ENCODE measurements around the gene MCRIP1. TPM values are rescaled to one million over a fixed set of nuclear protein-coding genes. Genes with fewer than 3 reads are reported as not detected.

Gene MCRIP1
- total RNA-seq, 2 donors from 2014 or later: 97.6 to 101 TPM

Other genes starting within 250 kb of the MCRIP1 start
- gene NPLOC4, start 196.2 kb downstream of the MCRIP1 start, total RNA-seq: 10 to 100 TPM; 77.7 to 87.3 TPM
- under 1 TPM; 0.14 to 0.51 TPM for gene TSPAN10, start 196.1 kb downstream of the MCRIP1 start, total RNA-seq
- gene PDE6G, start 176.7 kb downstream of the MCRIP1 start, total RNA-seq: not detected
- 10 to 100 TPM; 18.0 to 21.2 TPM for gene OXLD1, start 166.7 kb downstream of the MCRIP1 start, total RNA-seq
- 1 to 10 TPM; 8.5 to 9.9 TPM for gene CCDC137, start 166.6 kb downstream of the MCRIP1 start, total RNA-seq
- gene ARL16, start 149.5 kb downstream of the MCRIP1 start, total RNA-seq: 10 to 100 TPM; 20.0 to 26.7 TPM
- 10 to 100 TPM; 81.6 to 90.7 TPM for gene HGS, start 149.3 kb downstream of the MCRIP1 start, total RNA-seq
- gene MRPL12, start 129.9 kb downstream of the MCRIP1 start, total RNA-seq: 10 to 100 TPM; 31.8 to 36.8 TPM
- gene SLC25A10, start 121.0 kb downstream of the MCRIP1 start, total RNA-seq: 1 to 10 TPM; 1.9 to 2.3 TPM
- gene GCGR, start 29.1 kb downstream of the MCRIP1 start, total RNA-seq: not detected
- not detected for gene PPP1R27, start 1.8 kb upstream of the MCRIP1 start, total RNA-seq
- gene P4HB, start 27.2 kb upstream of the MCRIP1 start, total RNA-seq: 100 to 1,000 TPM; 339 to 482 TPM
- 100 to 1,000 TPM; 375 to 421 TPM for gene ARHGDIA, start 38.0 kb upstream of the MCRIP1 start, total RNA-seq
- 10 to 100 TPM; 34.3 to 36.3 TPM for gene ALYREF, start 58.3 kb upstream of the MCRIP1 start, total RNA-seq
- 10 to 100 TPM; 73.3 to 84.8 TPM for gene ANAPC11, start 58.4 kb upstream of the MCRIP1 start, total RNA-seq
- under 1 TPM; 0.29 to 0.46 TPM for gene NPB, start 68.9 kb upstream of the MCRIP1 start, total RNA-seq
- 10 to 100 TPM in 1 of 2 donors, 1 to 10 TPM in 1; 8.7 to 14.9 TPM for gene PCYT2, start 78.1 kb upstream of the MCRIP1 start, total RNA-seq
- 10 to 100 TPM; 11.8 to 13.1 TPM for gene SIRT7, start 84.9 kb upstream of the MCRIP1 start, total RNA-seq
- gene MAFG, start 94.4 kb upstream of the MCRIP1 start, total RNA-seq: 10 to 100 TPM; 25.0 to 36.2 TPM
- gene PYCR1, start 104.0 kb upstream of the MCRIP1 start, total RNA-seq: 10 to 100 TPM in 1 of 2 donors, 1 to 10 TPM in 1; 6.7 to 16.6 TPM
- gene MYADML2, start 113.9 kb upstream of the MCRIP1 start, total RNA-seq: not detected
- gene NOTUM, start 127.9 kb upstream of the MCRIP1 start, total RNA-seq: not detected
- gene ASPSCR1, start 144.3 kb upstream of the MCRIP1 start, total RNA-seq: 10 to 100 TPM; 19.6 to 25.2 TPM
- gene CENPX, start 189.6 kb upstream of the MCRIP1 start, total RNA-seq: 10 to 100 TPM; 30.9 to 31.7 TPM
- gene LRRC45, start 190.0 kb upstream of the MCRIP1 start, total RNA-seq: 1 to 10 TPM; 3.8 to 5.7 TPM
- gene RAC3, start 198.4 kb upstream of the MCRIP1 start, total RNA-seq: 1 to 10 TPM; 1.0 to 1.3 TPM
- 10 to 100 TPM; 44.1 to 52.1 TPM for gene DCXR, start 204.4 kb upstream of the MCRIP1 start, total RNA-seq
- gene RFNG, start 218.5 kb upstream of the MCRIP1 start, total RNA-seq: 10 to 100 TPM; 23.7 to 26.4 TPM
- gene GPS1, start 218.6 kb upstream of the MCRIP1 start, total RNA-seq: 10 to 100 TPM; 54.6 to 62.7 TPM
- gene DUS1L, start 232.5 kb upstream of the MCRIP1 start, total RNA-seq: 10 to 100 TPM; 47.8 to 48.6 TPM